NB4 (cell line): ENCODE measurements around the gene TRIML1.

ENCODE experiments used
- DNase-seq: peaks from one replicate; pipeline ENCODE4 v3.0.0; 2010; ENCODE audit warnings: low read depth
- H3K4me3 ChIP-seq: one replicate; pipeline ENCODE4 v1.5.1; 2011; ENCODE audit warnings: mild to moderate bottlenecking, low read depth, low read length, moderate library complexity
- CTCF ChIP-seq: IDR thresholded peaks from one replicate; pipeline ENCODE4 v1.5.1; 2012; ENCODE audit warnings: low read depth, low read length
- MYC ChIP-seq: IDR thresholded peaks from 2 replicates; pipeline ENCODE4 v1.6.1; 2011; ENCODE audit warnings: low read depth, low read length
- POLR2A ChIP-seq: IDR thresholded peaks from 2 replicates; pipeline ENCODE4 v1.6.1; 2011; ENCODE audit warnings: mild to moderate bottlenecking; ENCODE audit not compliant: insufficient read length; ENCODE audit errors: extremely low read depth
- TF ChIP-seq, protein P1 (sequence below): IDR thresholded peaks from 2 replicates; pipeline ENCODE4 v1.6.1; 2011; ENCODE audit warnings: low read depth, low read length

Gene TRIML1

GRCh38 chr4:188109157-188109755 is 30.0 kb upstream of the TRIML1 start, which contains the start of gene TRIML2:
TSS of gene TRIML2 (minus strand) at chr4:188109603. CDS start at chr4:188105368, 4,235 bp downstream.
- no peak within 1 kb of the TSS for H3K4me3 ChIP-seq
- DNase-seq, result no peak
- TF ChIP-seq CTCF, result no peak
- TF ChIP-seq, protein P1, sequence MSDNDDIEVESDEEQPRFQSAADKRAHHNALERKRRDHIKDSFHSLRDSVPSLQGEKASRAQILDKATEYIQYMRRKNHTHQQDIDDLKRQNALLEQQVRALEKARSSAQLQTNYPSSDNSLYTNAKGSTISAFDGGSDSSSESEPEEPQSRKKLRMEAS, result no peak
- TF ChIP-seq MYC, result no peak
- TF ChIP-seq POLR2A, result no peak

DNA sequence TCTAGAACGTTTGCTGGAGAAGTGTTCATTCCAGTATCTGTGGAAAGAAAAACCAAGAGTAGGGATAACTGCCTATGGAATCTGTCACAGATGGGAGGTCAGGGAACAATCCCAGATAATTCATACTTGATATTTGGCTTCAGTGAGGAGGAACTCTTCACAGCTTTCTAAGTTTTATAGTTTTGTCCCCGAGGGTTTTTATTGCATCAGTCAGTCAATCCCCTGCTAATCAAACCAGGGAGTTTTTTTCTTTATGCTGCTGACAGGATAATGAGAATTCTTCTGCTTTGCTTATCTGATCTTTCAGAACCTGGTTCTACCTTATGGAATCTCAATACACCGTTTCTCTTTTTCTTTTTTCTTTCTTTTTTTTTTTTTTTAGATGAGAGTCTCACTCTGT is 29.2 kb upstream of the TRIML1 start:
- TF ChIP-seq MYC (no peak), POLR2A (no peak), CTCF (no peak)
- TF ChIP-seq, protein P1, result no peak
- H3K4me3 ChIP-seq, result no peak overlapping the region
- DNase-seq, result no peak

- no peak overlapping the region for H3K4me3 ChIP-seq
- no peak for DNase-seq
- TF ChIP-seq MYC, result no peak
- no peak for TF ChIP-seq CTCF
- TF ChIP-seq POLR2A, result no peak
- TF ChIP-seq, protein P1, result no peak
These were observed 28.3 kb upstream of the TRIML1 start for GRCh38 chr4:188110741-188111471.

DNA sequence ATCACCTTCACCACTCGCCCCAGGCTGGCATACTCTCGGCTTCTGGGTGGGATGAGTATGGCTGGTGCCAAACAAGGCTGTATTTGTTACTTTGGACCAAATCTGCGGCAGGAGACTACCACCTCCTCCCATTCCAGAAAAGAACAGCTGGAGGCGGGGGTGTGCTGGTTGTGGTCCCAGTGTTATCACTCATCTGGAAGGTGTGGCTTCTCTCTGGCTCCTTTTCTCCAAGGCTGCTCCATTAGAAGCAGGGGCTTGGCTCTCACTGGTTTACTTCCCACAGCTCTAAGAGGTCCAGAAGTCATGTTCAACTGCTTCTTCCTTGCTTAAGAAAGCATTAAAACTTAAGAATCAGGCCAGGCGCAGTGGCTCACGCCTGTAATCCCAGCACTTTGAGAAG is 27.3 kb upstream of the TRIML1 start:
- H3K4me3 ChIP-seq, result no peak overlapping the region
- DNase-seq, result no peak
- TF ChIP-seq MYC (no peak), CTCF (no peak), POLR2A (no peak)
- TF ChIP-seq, protein P1, result no peak

GRCh38 chr4:188113156-188113555 is 26.1 kb upstream of the TRIML1 start:
- DNase-seq, result no peak
- TF ChIP-seq MYC (no peak), POLR2A (no peak), CTCF (no peak)
- TF ChIP-seq, protein P1, result no peak
- H3K4me3 ChIP-seq, result no peak overlapping the region
